ENCODE measurements around the gene CYP4F22. TPM values are rescaled to one million over a fixed set of nuclear protein-coding genes. Genes with fewer than 3 reads are reported as not detected.

The CYP4F22 gene
- total RNA-seq, 1 experiment from 2014 or later: not detected

- intact Hi-C loops (cut with micrococcal nuclease; ENCODE audit: unreplicated experiment): no loop called here
- Histone ChIP-seq H3K4me3 (no peak within 1 kb of the TSS), H3K36me3 (ENCODE audit: low read depth) (no peaks in the 10 kb centered on the region), H3K9me3 (ENCODE audit: insufficient read depth, low read depth) (no peaks in the 10 kb centered on the region), H3K9me2 (ENCODE audit: insufficient read depth) (no peaks in the 10 kb centered on the region), H2AFZ (no peak within 1 kb of the TSS), H3K4me1 (replicated peaks; ENCODE audit: insufficient read depth) (peaks cover 9% of the 10 kb centered on the region; the same call in 1 of the 2 replicates), H3K4me2 (no peak within 1 kb of the TSS), H3K27me3 (ENCODE audit: insufficient read depth, low read depth) (no peaks in the 10 kb centered on the region), H4K20me1 (ENCODE audit: insufficient read depth) (no peaks in the 10 kb centered on the region; the same call in 1 of the 2 replicates), H3K27ac (no peak within 1 kb of the TSS), H3F3A (ENCODE audit: insufficient read depth, low read depth) (peaks cover 14% of the 10 kb centered on the region; the same call in 1 of the 2 replicates), H3K79me2 (ENCODE audit: low read depth) (no peaks in the 10 kb centered on the region)
- BruUV-seq (replicated peaks): no TSS peak
- POLR2A ChIA-PET (ENCODE audit: unreplicated experiment): no interaction called here
- DNase-seq: no peak
- no peak for TF ChIP-seq EZH2 (IDR thresholded peaks at IDR 0.05; ENCODE audit: low read depth)
- TF ChIP-seq CTCF (conservative IDR thresholded peaks at IDR 0.05): no peak
- CTCF ChIA-PET: no interaction called here
These were observed 43.6 kb upstream of the CYP4F22 start, which contains the start of gene RASAL3 for GRCh38 chr19:15464394-15465385. Gene RASAL3, minus strand, starts transcription at chr19:15464544. Its CDS starts 186 bp downstream, at chr19:15464358.

- Histone ChIP-seq H3K4me2 (0 out of 2 replicates have a peak overlapping the region, but pooled peaks have one; percentile 1), H3F3A (ENCODE audit: insufficient read depth, low read depth) (peaks cover 14% of the 10 kb centered on the region; the same call in 1 of the 2 replicates), H3K79me2 (ENCODE audit: low read depth) (no peaks in the 10 kb centered on the region), H3K27me3 (ENCODE audit: insufficient read depth, low read depth) (no peaks in the 10 kb centered on the region), H3K9me2 (ENCODE audit: insufficient read depth) (no peaks in the 10 kb centered on the region), H3K27ac (no peak overlapping the region), H4K20me1 (ENCODE audit: insufficient read depth) (no peaks in the 10 kb centered on the region), H2AFZ (no peak overlapping the region), H3K4me3 (no peak overlapping the region), H3K4me1 (replicated peaks; ENCODE audit: insufficient read depth) (peaks cover 9% of the 10 kb centered on the region; the same call in 1 of the 2 replicates), H3K9me3 (ENCODE audit: insufficient read depth, low read depth) (no peaks in the 10 kb centered on the region), H3K36me3 (ENCODE audit: low read depth) (no peaks in the 10 kb centered on the region)
- intact Hi-C loops (cut with micrococcal nuclease; ENCODE audit: unreplicated experiment): no loop called here
- BruUV-seq (replicated peaks): no TSS peak
- ChIA-PET CTCF (interaction anchor here (0.5 kb wide), 1 partner anchor 366 kb away, joined by 3 read pairs; no protein-coding TSS in a partner anchor), POLR2A (ENCODE audit: unreplicated experiment) (interaction anchor here (0.6 to 0.8 kb wide), 2 partner anchors 12 to 87 kb away, joined by 3 to 17 read pairs; partner anchors contain the start of gene PGLYRP2)
- TF ChIP-seq CTCF (conservative IDR thresholded peaks at IDR 0.05) (no peak), EZH2 (IDR thresholded peaks at IDR 0.05; ENCODE audit: low read depth) (no peak)
- peak in 1 of 2 experiments; percentile 80 for DNase-seq
These were observed 41.2 kb upstream of the CYP4F22 start for GRCh38 chr19:15466851-15467733.

- Histone ChIP-seq H3K9me2 (ENCODE audit: insufficient read depth) (no peaks in the 10 kb centered on the region), H3K27me3 (ENCODE audit: insufficient read depth, low read depth) (no peaks in the 10 kb centered on the region), H3K79me2 (ENCODE audit: low read depth) (no peaks in the 10 kb centered on the region), H3K9me3 (ENCODE audit: insufficient read depth, low read depth) (no peaks in the 10 kb centered on the region), H3K27ac (no peak overlapping the region), H4K20me1 (ENCODE audit: insufficient read depth) (no peaks in the 10 kb centered on the region), H3F3A (ENCODE audit: insufficient read depth, low read depth) (peaks cover 14% of the 10 kb centered on the region; the same call in 1 of the 2 replicates), H3K4me1 (replicated peaks; ENCODE audit: insufficient read depth) (peaks cover 9% of the 10 kb centered on the region; the same call in 1 of the 2 replicates), H3K4me3 (no peak overlapping the region), H2AFZ (no peak overlapping the region), H3K4me2 (no peak overlapping the region), H3K36me3 (ENCODE audit: low read depth) (no peaks in the 10 kb centered on the region)
- CTCF ChIA-PET: no interaction called here
- POLR2A ChIA-PET (ENCODE audit: unreplicated experiment): no interaction called here
- TF ChIP-seq EZH2 (IDR thresholded peaks at IDR 0.05; ENCODE audit: low read depth): no peak
- intact Hi-C loops (cut with micrococcal nuclease; ENCODE audit: unreplicated experiment): no loop called here
- DNase-seq: no peak
- BruUV-seq (replicated peaks): no TSS peak
These were observed 40.6 kb upstream of the CYP4F22 start for GRCh38 chr19:15467734-15468214.

All from PC-9 (cell line).